Transverse colon (tissue), 4 donors: ENCODE results near the gene TNNI3. TPM values are rescaled to one million over a fixed set of nuclear protein-coding genes. Genes with fewer than 3 reads are reported as not detected.
A peak's percentile ranks its signal among the peaks of the same experiment; 100 is the strongest.

Source experiments
- DNase-seq: peaks from one replicate; pipeline ENCODE4 v3.0.0-alpha.2; 2019
- H3K27ac ChIP-seq, 4 donors: fragments of 200-600 bp; sonication (generic); 2 replicates each; pipeline ENCODE4 v1.5.1; 2016 to 2018; ENCODE audit warnings: inconsistent platforms in 4 of 4
- H3K27me3 ChIP-seq: fragments of 200-600 bp; sonication (generic); 2 replicates; pipeline ENCODE4 v1.5.1; 2017; ENCODE audit warnings: inconsistent platforms
- H3K36me3 ChIP-seq, 4 donors: fragments of 200-600 bp; sonication (generic); 2 replicates each; pipeline ENCODE4 v1.5.1; 2017 to 2019; ENCODE audit warnings: inconsistent platforms in 4 of 4
- H3K4me1 ChIP-seq, 4 donors: fragments of 200-600 bp; sonication (generic); 2 replicates each; pipeline ENCODE4 v1.5.1; 2017 to 2020; ENCODE audit warnings: inconsistent platforms in 4 of 4
- H3K4me3 ChIP-seq, 4 donors: fragments of 200-600 bp; sonication (generic); 1 replicate in 1 of 4; 2 replicates in 3 of 4; pipeline versions ENCODE4 v1.5.1 to v1.6.1; 2017 to 2019; ENCODE audit warnings: inconsistent platforms in 4 of 4
- H3K9me3 ChIP-seq, 2 donors: fragments of 200-600 bp; sonication (generic); 2 replicates each; pipeline ENCODE4 v1.5.1; 2017 to 2019; ENCODE audit warnings: inconsistent platforms in 2 of 2
- CTCF ChIP-seq, 5 experiments: fragments of 200-600 bp in 3 of 5; fragments of 450-650 bp in 2 of 5; sonication (generic) in 3 of 5; IDR thresholded peaks; 1 replicate in 2 of 5; 2 replicates in 3 of 5; pipeline ENCODE4 v1.5.1; 2016 to 2017; ENCODE audit warnings: antibody characterized with exemption in 5 of 5, inconsistent platforms in 3 of 5, mild to moderate bottlenecking in 2 of 5, moderate library complexity in 1 of 5
- EP300 ChIP-seq: sonication (generic); formaldehyde crosslinking; IDR thresholded peaks from one replicate; pipeline ENCODE4 v1.6.1; 2017; ENCODE audit warnings: antibody characterized with exemption, low read depth
- POLR2A ChIP-seq: fragments of 450-650 bp; IDR thresholded peaks from one replicate; pipeline ENCODE4 v1.6.1; 2016; ENCODE audit warnings: antibody characterized with exemption, mild to moderate bottlenecking, moderate library complexity
- POLR2AphosphoS5 ChIP-seq, 3 donors: sonication (generic); formaldehyde crosslinking; IDR thresholded peaks; one replicate each; pipeline ENCODE4 v1.6.1; 2016; ENCODE audit warnings: antibody characterized with exemption in 3 of 3
- WGBS, 2 donors: methylation state at CpG; one replicate each; pipeline ENCODE4 v1.1.5; 2018; ENCODE audit warnings: low coverage in 1 of 2; 5-methylcytosine and 5-hydroxymethylcytosine counted together
- in situ Hi-C, 4 donors: fragments of 200-750 bp; cut with MboI; loops; one replicate each; pipeline versions ENCODE4 v1.15.0 to v1.15.1; 2017; ENCODE audit warnings: low sequenced_read_pairs in 3 of 4, low pct_ligation_motif_present in 1 of 4, low pct_unique_long_range_greater_than_20kb in 1 of 4
- intact Hi-C: fragments of 100-400 bp; cut with DNase I; formaldehyde crosslinking; loops from one replicate; pipeline ENCODE4 v1.15.1; 2023; ENCODE audit warnings: low total_unique reads
- total RNA-seq, 4 donors: library from RNA; depleted of rRNA; stranded (reverse); fragments of >200 nt; gene quantifications; one replicate each; pipeline ENCODE4 v1.1.0, GENCODE V29; 2016

TNNI3 gene
- total RNA-seq, 4 donors from 2014 or later, result not detected

DNA sequence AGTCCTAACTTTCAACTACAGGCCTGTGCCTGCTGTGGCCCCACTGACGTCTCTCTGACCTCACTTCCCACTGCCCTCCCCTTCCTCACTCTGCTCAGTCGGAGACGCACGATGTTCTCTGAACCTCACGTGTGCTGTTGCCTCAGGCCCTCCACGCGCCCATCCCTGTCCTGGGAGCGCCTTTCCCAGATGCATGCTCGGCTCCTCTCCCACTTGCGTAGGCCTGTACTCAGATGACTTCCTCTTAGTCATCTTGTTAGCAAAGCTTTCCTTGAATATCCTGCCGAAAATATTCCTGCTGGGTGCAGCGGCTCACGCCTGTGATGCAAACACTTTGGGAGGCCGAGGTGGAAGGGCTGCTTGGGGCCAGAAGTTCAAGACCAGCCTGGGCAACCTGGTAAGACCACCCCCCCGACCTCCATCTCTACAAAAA is 31.9 kb upstream of the TNNI3 start:
- WGBS, 2 donors, result 77 to 78% methylated on average over 9 to 15 of the region's 15 CpGs
- H3K4me1 ChIP-seq, result no peaks in the 10 kb centered on the region
- no peaks in the 10 kb centered on the region for H3K27me3 ChIP-seq
- no peak overlapping the region for H3K4me3 ChIP-seq
- in situ Hi-C loops, result no loop called here
- H3K27ac ChIP-seq, result no peak overlapping the region
- TF ChIP-seq CTCF (IDR thresholded peaks at IDR 0.05) (no peak), POLR2AphosphoS5 (IDR thresholded peaks at IDR 0.05) (peak in 2 of 3 donors; percentile 12 to 25)
- peak; percentile 23 for DNase-seq
- H3K36me3 ChIP-seq, result no peaks in the 10 kb centered on the region
- intact Hi-C loops, result no loop called here
- no peaks in the 10 kb centered on the region for H3K9me3 ChIP-seq

DNA sequence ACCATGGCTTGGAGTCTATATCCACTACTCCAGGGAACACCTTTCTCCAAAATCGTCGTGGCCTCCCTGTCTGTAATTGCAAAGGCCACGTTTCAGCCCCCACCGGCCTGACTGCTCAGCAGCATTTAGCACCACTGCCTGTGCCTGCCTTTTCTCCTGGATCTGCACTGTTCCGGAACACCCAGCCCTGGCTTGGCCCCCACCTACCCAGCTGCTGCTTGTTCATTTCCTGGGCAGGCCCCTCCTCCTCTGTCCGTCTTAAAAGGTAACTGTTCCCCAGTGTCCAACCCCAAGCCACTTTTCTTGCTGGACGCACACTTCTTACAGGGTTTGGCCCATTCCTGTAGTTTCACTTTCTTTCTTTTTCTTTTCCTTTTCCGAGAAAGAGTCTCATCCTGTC is 31.1 kb upstream of the TNNI3 start:
- H3K4me1 ChIP-seq, result no peaks in the 10 kb centered on the region
- peak overlapping the region in 1 of 4 donors; percentile 48 for H3K27ac ChIP-seq
- 54 to 94% methylated on average over 3 to 8 of the region's 8 CpGs for WGBS, 2 donors
- DNase-seq, result no peak
- no peaks in the 10 kb centered on the region for H3K27me3 ChIP-seq
- H3K9me3 ChIP-seq, result no peaks in the 10 kb centered on the region
- H3K36me3 ChIP-seq, result no peaks in the 10 kb centered on the region
- in situ Hi-C loops (no loop called here), intact Hi-C loops (no loop called here)
- TF ChIP-seq POLR2A (no peak), POLR2AphosphoS5 (IDR thresholded peaks at IDR 0.05) (no peak), EP300 (no peak), CTCF (IDR thresholded peaks at IDR 0.05) (no peak)
- no peak overlapping the region for H3K4me3 ChIP-seq

DNA sequence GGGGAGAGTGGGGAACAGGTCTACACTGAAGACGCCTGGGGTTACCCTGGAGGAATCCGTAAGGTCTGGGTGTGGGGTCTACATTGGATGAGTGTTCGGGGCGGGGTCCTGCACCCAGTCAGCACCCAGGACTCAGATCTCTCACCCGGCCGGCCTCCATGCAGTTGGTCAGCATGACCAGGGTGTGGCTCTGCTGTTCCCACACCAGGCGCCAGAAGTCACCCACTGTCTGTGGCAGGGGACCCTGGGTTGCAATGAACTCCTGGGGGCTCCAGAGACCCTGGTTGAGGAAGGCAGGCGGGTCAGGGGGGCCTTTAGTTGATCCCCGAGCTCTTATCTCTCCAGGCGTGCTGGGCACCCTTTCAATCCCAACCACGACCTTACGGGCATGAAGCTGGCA is 28.5 kb upstream of the TNNI3 start:
- Histone ChIP-seq H3K36me3 (no peaks in the 10 kb centered on the region), H3K27me3 (peaks cover 18% of the 10 kb centered on the region), H3K4me1 (no peaks in the 10 kb centered on the region), H3K27ac (no peak overlapping the region), H3K9me3 (no peaks in the 10 kb centered on the region), H3K4me3 (no peak overlapping the region)
- in situ Hi-C loops, result no loop called here
- intact Hi-C loops, result no loop called here
- 81% methylated on average over 12 of the region's 12 CpGs; no CpG with 5 or more reads in 1 of the 2 donors for WGBS, 2 donors
- no peak for DNase-seq
- no peak for TF ChIP-seq CTCF (IDR thresholded peaks at IDR 0.05)
- no peak for TF ChIP-seq POLR2AphosphoS5 (IDR thresholded peaks at IDR 0.05)
- no peak for TF ChIP-seq POLR2A
- TF ChIP-seq EP300, result no peak

DNA sequence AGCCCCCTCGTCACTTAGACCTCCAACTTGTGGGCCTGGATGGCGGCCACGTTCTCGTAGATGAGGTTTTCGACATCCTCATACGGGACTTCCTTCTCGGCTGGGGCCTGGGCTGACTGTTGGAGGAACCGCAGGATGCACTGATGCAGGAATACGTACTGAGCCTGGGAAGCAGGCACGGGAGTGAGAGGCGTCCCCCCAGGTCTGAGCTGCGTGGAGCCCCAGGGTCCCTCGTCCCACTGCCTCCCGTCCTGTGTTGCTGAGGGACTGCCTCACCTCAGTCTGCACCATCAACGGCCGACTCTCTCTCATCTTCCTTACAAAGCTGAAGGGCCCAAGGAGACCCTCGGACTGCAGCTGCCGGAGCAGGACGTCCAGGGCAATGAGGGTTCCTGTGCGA is 24.2 kb upstream of the TNNI3 start:
- intact Hi-C loops, result no loop called here
- TF ChIP-seq EP300, result no peak
- TF ChIP-seq POLR2A, result no peak
- TF ChIP-seq CTCF (IDR thresholded peaks at IDR 0.05), result no peak
- TF ChIP-seq POLR2AphosphoS5 (IDR thresholded peaks at IDR 0.05), result no peak
- peaks cover 62% of the 10 kb centered on the region for H3K27me3 ChIP-seq

More for the DNA sequence above, 24.2 kb upstream of the TNNI3 start:
- no peaks in the 10 kb centered on the region for H3K9me3 ChIP-seq
- no peak overlapping the region for H3K4me3 ChIP-seq
- no peak overlapping the region for H3K27ac ChIP-seq
- WGBS, 2 donors, result 94% methylated on average over 20 of the region's 20 CpGs; no CpG with 5 or more reads in 1 of the 2 donors
- peaks cover 11 to 17% (median 15%) of the 10 kb centered on the region in 4 donors for H3K4me1 ChIP-seq
- no peak for DNase-seq
- no peaks in the 10 kb centered on the region for H3K36me3 ChIP-seq
- in situ Hi-C loops, result no loop called here
